ENCODE measurements around the gene IFNAR2. TPM values are rescaled to one million over a fixed set of nuclear protein-coding genes. Genes with fewer than 3 reads are reported as not detected.

Gene IFNAR2
- total and polyA plus RNA-seq, 2 experiments from 2014 or later = 18.2 to 19.6 TPM

DNA sequence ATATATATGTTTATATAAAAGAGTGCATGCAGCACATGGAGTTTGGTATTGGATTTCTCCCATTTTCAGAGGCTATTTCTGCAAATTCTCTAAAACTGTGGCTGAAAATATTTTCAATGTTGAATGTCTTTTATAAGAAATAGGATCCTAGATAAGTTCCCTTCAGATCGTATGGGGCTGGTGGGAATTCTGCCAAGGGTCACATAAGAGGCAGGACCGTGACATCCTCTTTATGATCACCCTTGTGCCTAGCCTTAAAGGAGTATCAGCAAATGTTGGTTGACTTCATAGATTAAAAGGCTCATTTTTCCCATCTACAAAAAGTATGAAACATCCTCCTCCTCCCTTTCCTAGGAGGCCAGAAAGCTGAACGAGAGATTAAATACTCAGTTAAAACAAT, 1.3 kb upstream of the IFNAR2 start:
- Histone ChIP-seq H3K27ac (no peak overlapping the region), H3K9me3 (ENCODE audit: low read depth) (no peaks in the 10 kb centered on the region), H3K36me3 (replicated peaks; ENCODE audit: insufficient read depth, low read depth) (no peaks in the 10 kb centered on the region), H3K27me3 (no peaks in the 10 kb centered on the region), H4K20me1 (ENCODE audit: insufficient read depth, poor library complexity, severe bottlenecking) (no peaks in the 10 kb centered on the region), H3K4me3 (no peak overlapping the region), H3K4me2 (no peak overlapping the region), H3K9me2 (replicated peaks; ENCODE audit: insufficient read depth) (no peaks in the 10 kb centered on the region), H2AFZ (no peak overlapping the region), H3K4me1 (ENCODE audit: insufficient read depth) (peaks cover 28% of the 10 kb centered on the region), H3K79me2 (peaks cover 33% of the 10 kb centered on the region)
- 79% methylated on average over 3 of the region's 3 CpGs for WGBS (ENCODE audit: low lambda C conversion rate, missing lambda C conversion rate)
- TF ChIP-seq EZH2 (IDR thresholded peaks at IDR 0.05; ENCODE audit: borderline replicate concordance) = no peak
- no peak for TF ChIP-seq EZH2phosphoT487 (IDR thresholded peaks at IDR 0.05; ENCODE audit: low read depth, severe bottlenecking, unreplicated experiment)
- TF ChIP-seq, protein P1, sequence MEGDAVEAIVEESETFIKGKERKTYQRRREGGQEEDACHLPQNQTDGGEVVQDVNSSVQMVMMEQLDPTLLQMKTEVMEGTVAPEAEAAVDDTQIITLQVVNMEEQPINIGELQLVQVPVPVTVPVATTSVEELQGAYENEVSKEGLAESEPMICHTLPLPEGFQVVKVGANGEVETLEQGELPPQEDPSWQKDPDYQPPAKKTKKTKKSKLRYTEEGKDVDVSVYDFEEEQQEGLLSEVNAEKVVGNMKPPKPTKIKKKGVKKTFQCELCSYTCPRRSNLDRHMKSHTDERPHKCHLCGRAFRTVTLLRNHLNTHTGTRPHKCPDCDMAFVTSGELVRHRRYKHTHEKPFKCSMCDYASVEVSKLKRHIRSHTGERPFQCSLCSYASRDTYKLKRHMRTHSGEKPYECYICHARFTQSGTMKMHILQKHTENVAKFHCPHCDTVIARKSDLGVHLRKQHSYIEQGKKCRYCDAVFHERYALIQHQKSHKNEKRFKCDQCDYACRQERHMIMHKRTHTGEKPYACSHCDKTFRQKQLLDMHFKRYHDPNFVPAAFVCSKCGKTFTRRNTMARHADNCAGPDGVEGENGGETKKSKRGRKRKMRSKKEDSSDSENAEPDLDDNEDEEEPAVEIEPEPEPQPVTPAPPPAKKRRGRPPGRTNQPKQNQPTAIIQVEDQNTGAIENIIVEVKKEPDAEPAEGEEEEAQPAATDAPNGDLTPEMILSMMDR (IDR thresholded peaks at IDR 0.05; ENCODE audit: poor library complexity) = no peak
- DNase-seq (ENCODE audit: low spot score) = no peak

DNA sequence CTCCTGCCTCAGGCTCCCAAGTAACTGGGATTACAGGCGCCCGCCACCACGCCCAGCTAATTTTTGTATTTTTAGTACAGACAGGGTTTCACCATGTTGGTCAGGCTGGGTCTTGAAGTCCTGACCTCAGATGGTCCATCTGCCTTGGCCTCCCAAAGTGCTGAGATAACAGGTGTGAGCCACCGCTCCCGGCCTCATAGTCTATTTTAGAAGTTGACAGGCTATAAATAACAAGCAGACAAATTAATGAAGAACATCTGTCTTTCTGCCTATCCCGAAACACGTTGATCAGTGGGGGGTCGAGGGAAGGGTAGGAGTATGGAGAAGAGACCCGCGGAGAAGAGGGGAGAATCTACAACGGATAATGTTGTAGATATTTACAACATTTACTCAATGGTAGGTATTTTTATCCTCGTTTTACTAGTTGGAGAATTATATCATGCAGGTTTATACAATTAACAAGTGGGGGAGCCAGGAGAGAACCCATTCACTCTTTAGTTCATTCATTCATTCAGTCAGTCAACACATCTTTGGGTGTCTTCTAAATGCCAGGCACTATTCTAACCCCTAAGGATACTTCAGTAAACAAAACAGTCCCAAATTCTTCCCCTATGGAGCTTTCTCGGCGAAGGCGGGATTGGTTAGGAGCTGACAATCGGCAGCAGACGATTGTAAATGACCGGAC, 497 bp upstream of the IFNAR2 start:
- WGBS (ENCODE audit: low lambda C conversion rate, missing lambda C conversion rate) = 39% methylated on average over 18 of the region's 18 CpGs
- DNase-seq (ENCODE audit: low spot score) = no peak

DNA sequence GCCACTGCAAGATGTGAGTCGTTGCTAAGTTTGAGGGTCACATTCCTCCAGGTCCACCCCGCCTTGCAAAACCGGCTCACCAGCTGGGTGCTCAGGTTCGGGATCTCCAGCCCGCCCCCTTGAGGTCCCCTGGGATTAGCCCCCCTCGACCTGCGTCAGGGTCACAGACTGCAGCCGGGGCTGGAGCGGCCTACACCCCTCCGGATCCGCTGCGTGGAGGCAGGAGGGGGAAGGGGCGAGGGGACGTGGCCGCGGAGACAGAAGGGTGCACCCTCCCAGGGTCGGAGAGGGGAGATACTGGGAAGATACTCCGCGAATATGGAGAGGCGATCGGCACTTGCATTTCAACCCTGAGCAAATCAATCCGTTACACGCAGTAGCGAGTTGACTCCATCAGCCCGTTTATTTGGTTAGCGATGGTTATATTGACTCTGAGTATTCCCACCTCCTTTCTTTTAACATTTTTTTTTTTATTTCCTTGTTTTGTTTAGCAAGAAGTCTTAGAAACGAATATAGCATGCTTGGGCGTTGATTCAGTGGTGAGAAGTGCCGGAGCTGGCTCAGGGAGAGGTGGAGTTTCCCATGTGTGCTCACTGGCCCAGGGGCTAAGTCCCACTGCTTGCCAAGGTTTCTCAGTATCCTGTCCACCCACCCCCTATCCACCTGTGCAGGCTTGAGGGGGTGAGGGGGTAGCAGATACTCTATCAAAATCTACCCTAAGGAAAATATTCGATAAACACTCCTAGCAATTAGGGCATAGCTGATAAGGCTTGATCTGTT, 997 bp downstream of the IFNAR2 start:
- peaks cover 27% of the 10 kb centered on the region for H3K4me1 ChIP-seq (ENCODE audit: insufficient read depth)
- WGBS (ENCODE audit: low lambda C conversion rate, missing lambda C conversion rate) = 6% methylated on average over 25 of the region's 30 CpGs
- H3K27ac ChIP-seq = peak overlapping the region; percentile 99
- H3K9me3 ChIP-seq (ENCODE audit: low read depth) = no peaks in the 10 kb centered on the region
- H4K20me1 ChIP-seq (ENCODE audit: insufficient read depth, poor library complexity, severe bottlenecking) = no peaks in the 10 kb centered on the region
- DNase-seq (ENCODE audit: low spot score) = peak; percentile 61
- H3K79me2 ChIP-seq = peaks cover 53% of the 10 kb centered on the region
- H3K9me2 ChIP-seq (replicated peaks; ENCODE audit: insufficient read depth) = no peaks in the 10 kb centered on the region
- H3K36me3 ChIP-seq (replicated peaks; ENCODE audit: insufficient read depth, low read depth) = no peaks in the 10 kb centered on the region
- TF ChIP-seq, protein P1 (IDR thresholded peaks at IDR 0.05; ENCODE audit: poor library complexity) = peak; percentile 20
- no peak for TF ChIP-seq EZH2phosphoT487 (IDR thresholded peaks at IDR 0.05; ENCODE audit: low read depth, severe bottlenecking, unreplicated experiment)
- H2AFZ ChIP-seq = peak overlapping the region; percentile 99
- no peaks in the 10 kb centered on the region for H3K27me3 ChIP-seq
- peak overlapping the region; percentile 94 for H3K4me3 ChIP-seq
- peak overlapping the region; percentile 92 for H3K4me2 ChIP-seq

More for the DNA sequence above, 497 bp upstream of the IFNAR2 start:
- Histone ChIP-seq H3K9me3 (ENCODE audit: low read depth) (no peaks in the 10 kb centered on the region), H3K27me3 (no peaks in the 10 kb centered on the region), H3K27ac (peak overlapping the region; percentile 55), H3K9me2 (replicated peaks; ENCODE audit: insufficient read depth) (no peaks in the 10 kb centered on the region), H4K20me1 (ENCODE audit: insufficient read depth, poor library complexity, severe bottlenecking) (no peaks in the 10 kb centered on the region), H3K4me3 (peak overlapping the region; percentile 75), H3K79me2 (peaks cover 41% of the 10 kb centered on the region), H2AFZ (peak overlapping the region; percentile 63), H3K4me1 (ENCODE audit: insufficient read depth) (peaks cover 28% of the 10 kb centered on the region), H3K36me3 (replicated peaks; ENCODE audit: insufficient read depth, low read depth) (no peaks in the 10 kb centered on the region), H3K4me2 (peak overlapping the region; percentile 92)
- no peak for TF ChIP-seq EZH2phosphoT487 (IDR thresholded peaks at IDR 0.05; ENCODE audit: low read depth, severe bottlenecking, unreplicated experiment)
- no peak for TF ChIP-seq EZH2 (IDR thresholded peaks at IDR 0.05; ENCODE audit: borderline replicate concordance)
- TF ChIP-seq, protein P1 (IDR thresholded peaks at IDR 0.05; ENCODE audit: poor library complexity) = no peak

Data from hepatocyte (in vitro differentiated cells).